Activated CD4-positive, alpha-beta T cell treated with anti-CD3 and anti-CD28 coated beads, Interleukin-10, Interleukin-2, amounts not matched to agents 100 ng/mL and 50 ng/mL, durations not matched to agents 16 hours and 8 hours (primary cell): ENCODE results near the gene FOXRED2.
"Not testable (repeated sequence)": the region's sequence is repeated elsewhere in the genome, so short reads cannot be mapped to it uniquely, and the experiment has no call there.

Experiments used
- DNase-seq: peaks from one replicate; pipeline ENCODE4 v3.0.0-alpha.2; 2020

The FOXRED2 gene

DNA sequence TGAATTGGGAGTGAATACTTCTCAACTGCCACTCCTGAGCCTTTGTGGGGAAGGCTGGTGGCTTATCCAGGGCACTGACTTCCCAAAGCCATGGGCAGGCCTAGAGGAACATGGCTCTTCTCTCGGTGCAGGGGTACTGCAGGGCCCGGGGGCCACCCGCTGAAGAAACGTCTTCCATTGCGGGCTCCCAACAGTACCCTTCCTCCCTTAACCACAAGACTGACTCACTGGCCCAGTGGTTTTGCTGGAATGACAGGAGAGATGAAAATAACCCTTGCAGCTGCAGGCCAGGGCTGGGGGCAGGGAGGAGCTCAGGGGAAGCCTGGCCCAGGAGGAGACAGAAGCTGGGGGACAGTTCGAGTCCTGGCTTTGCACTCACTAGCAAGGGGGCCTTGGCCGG is 38.9 kb downstream of the FOXRED2 start:
- DNase-seq: peak; percentile 49

- DNase-seq: no peak
Observed at GRCh38 chr22:36467042-36467810, 39.6 kb downstream of the FOXRED2 start.

- DNase-seq: no peak
Observed at GRCh38 chr22:36466258-36466657, 40.6 kb downstream of the FOXRED2 start.

DNA sequence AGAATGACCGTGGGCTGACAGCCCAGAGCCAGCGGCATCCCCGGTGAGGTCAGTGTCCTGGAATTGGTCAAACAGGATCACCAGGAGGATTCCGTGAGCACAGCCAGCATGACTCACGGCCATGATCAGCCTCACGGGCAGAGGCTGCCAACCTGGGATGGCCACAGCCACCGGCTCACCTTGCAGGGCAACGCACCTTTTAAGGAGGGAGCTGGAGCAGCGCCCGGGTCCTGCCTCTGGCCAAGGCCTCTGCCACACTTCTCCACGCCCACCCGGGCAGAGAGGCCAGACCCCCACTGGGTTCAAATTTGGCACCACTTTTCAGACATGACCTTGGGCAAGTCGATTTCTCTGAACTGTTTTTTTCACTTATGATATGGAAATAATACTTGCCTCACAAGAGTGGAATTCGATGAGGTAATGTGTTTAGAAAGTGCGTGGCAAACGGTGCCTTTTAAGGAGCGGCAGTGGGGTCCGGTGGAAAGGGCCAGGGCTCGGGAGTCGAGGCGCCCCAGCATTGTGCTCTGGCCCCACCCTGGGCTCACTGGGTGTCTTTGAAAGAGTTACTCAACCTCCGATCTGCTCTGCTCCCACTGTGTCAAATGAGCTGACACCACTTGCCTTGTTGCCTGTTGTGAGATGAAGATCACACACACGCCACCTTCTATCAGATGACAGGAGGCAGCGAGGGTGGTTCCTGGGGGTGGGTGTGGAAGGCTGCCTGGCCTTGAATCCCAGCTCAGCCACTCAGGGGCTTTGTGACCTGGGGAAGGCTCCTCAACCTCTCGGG is 41.4 kb downstream of the FOXRED2 start:
- DNase-seq: no peak

DNA sequence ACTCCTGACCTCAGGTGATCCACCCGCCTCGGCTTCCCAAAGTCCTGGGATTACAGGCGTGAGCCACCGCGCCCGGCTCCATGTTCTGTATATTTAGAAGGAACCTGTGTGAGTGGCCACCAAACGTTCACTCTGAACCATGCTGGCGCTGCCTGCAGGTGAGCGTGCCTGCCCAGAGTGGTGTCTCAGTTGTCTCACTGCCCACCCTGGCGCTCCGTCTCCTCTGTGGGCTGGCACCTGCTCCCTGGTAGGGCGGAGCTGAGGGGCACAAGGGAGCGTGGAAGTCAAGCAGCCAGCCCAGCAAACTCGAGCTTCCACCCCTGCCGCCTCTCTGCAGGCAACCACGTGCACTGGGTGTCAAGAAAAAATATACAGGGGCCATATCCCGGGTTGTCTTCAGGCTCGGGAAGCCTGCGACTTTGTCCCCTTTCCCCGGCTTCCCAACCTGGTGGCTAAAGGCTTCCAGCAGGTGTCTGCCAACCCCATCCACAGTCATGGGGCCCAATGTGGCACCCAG is 42.1 kb downstream of the FOXRED2 start:
- DNase-seq: no peak

DNA sequence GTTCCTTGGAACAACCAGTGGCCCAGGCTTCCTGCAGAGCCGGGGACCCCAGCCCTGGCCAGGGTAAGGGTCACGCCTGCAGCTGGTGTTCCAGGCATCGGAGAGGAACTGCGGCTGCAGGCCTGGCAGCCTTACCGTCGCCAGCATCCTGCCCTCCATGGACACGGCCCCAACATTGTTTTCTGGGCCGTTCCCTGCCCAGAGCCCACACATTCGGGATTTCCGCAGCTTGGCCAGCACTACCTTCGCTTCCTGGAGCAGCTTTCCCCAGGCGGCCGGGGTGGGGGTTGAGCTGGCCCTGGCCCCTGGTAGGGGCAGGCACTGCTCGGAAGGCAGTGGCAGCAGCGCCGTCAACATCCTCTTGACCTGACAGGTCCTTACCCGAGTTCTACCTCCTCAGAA is 43.1 kb downstream of the FOXRED2 start:
- no peak for DNase-seq

- DNase-seq: no peak
Observed at GRCh38 chr22:36461665-36462649, 44.9 kb downstream of the FOXRED2 start.

- DNase-seq: no peak
Observed at GRCh38 chr22:36460202-36460601, 46.6 kb downstream of the FOXRED2 start.

- DNase-seq: no peak
Observed at GRCh38 chr22:36457688-36458450, 49.0 kb downstream of the FOXRED2 start.

DNA sequence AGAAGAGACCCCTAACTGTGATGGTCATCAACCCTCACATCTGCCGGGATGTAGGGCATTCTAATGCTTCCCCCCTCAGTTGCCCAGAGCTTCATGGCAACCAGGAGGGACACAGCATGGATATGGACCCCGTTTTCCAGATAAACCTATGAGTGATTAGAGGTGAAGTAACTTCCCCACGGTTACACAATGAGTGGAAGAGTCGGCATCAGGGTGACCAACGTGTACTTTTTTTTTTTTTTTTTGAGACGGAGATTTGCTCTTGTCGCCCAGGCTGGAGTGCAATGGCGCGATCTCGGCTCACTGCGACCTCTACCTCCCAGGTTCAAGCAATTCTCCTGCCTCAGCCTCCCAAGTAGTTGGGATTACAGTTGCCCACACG is 50.4 kb downstream of the FOXRED2 start:
- DNase-seq: no peak

GRCh38 chr22:36455571-36456463 is 51.0 kb downstream of the FOXRED2 start:
- DNase-seq: no peak

DNA sequence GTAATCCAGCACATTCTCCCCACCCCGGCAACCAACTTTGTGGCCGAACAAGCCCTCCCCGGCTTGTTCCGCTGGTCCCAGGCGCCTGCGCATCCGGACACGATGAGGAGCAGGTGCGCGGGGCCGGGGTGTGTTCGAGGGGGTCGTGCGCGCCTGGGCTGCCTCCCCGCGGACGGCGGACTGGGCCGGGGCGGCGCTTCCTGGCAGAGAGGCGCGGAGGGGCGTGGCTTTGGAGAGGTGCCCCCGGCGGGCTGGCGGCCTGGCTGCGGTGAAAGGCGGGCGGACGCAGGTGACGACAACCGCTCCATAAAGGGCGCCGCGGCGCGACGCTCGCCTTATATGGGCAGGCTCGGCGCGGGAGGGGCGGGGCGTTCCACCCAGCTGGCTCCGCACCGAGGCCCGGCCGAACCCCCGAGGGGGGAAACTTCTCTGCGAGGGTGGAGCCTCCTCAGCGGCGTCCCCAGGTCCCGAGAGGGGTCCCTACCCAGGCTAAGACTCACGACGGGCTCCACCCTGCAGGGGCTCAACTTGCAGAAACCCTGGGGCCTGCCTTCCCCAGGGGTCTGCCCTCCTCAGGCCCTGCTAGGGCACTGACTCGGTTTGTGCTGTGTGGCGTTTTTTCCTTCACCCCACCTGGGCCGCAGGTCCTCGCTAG is 51.8 kb downstream of the FOXRED2 start:
- peak; percentile 97 for DNase-seq

- no peak for DNase-seq
Observed at GRCh38 chr22:36453855-36454378, 52.9 kb downstream of the FOXRED2 start.

GRCh38 chr22:36452978-36453607 is 53.7 kb downstream of the FOXRED2 start:
- not testable (repeated sequence) for DNase-seq

DNA sequence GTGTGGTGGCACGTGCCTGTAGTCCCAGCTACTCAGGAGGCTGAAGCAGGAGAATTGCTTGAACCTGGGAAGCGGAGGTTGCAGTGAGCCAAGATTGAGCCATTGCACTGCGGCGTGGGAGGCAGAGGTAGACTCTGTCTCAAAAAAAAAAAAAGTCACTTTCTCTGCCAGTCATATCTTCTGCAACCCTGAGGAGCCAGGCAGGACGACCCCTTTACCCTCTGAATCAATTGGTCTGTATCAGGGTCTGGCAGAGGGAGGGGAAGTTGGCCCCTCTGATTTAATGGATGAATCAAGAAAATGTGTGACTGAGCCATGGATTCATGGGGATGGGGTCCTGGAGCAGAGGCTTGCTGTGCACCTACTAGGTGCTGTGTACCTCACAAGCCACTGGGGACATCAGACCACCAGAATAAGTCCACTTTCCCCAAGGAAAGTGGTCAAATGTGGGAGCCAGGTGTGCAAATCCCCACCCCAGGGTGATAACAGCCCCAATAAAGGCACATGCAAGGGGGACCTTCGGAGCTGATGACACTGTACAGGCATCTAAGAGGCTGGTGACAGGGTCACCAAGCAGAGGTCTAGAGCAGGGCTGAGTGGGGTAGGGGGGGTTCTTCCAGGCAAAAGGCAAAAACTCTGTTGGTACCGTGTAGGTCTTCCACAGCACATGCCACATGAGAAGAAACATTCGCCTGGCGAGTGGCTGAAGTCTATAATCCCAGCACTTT is 54.4 kb downstream of the FOXRED2 start:
- DNase-seq: no peak

DNA sequence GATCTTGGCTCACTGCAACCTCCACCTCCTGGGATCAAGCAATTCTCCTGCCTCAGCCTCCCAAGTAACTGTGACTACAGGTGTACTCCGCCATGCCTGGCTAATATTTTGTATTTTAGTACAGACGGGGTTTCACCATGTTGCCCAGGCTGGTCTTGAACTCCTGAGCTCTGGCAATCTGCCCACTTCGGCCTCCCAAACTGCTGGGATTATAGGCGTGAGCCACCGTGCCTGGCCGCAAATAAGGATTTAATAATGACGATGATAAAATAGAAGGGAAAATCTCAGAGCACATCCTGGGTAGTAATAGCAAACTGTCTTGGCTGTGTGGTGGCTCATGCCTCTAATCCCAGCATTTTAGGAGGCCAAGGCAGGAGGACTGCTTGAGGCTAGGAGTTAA is 55.9 kb downstream of the FOXRED2 start:
- not testable (repeated sequence) for DNase-seq

GRCh38 chr22:36449596-36450175 is 57.2 kb downstream of the FOXRED2 start:
- no peak for DNase-seq

DNA sequence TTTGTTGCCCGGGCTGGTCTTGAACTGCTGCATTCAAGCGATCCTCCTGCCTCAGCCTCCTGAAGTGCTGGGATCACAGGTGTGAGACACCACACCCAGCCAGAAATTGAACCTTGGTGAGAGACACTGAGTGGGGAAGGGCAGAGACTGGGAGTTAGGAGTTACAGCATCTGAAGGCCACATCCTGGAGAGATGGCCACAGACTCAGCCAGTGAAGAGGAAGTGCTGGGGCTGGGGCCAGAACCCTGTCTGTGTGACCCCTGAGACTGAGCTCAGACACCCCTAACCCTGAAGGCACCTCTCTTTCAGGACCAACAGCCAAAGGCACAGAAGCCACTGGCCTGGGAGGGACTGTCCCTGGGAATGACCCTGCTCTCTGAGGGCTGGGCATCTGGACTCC is 59.2 kb downstream of the FOXRED2 start:
- DNase-seq: no peak
